Endothelial cell of umbilical vein (primary cell): ENCODE measurements around the gene LGALS3.

Source experiments
- CTCF ChIP-seq, 2 donors: IDR thresholded peaks; 1 replicate in 1 of 2; 2 replicates in 1 of 2; pipeline ENCODE4 v1.5.1; 2011; ENCODE audit warnings: low read length in 2 of 2, mild to moderate bottlenecking in 2 of 2, moderate library complexity in 2 of 2, control low read depth in 1 of 2, inconsistent platforms in 1 of 2, low read depth in 1 of 2; ENCODE audit not compliant: insufficient read depth in 1 of 2; ENCODE audit errors: extremely low read depth in 1 of 2
- EZH2 ChIP-seq: IDR thresholded peaks from 2 replicates; pipeline ENCODE4 v1.6.1; 2012; ENCODE audit warnings: borderline replicate concordance, low read depth, mild to moderate bottlenecking, moderate library complexity, low read length, inconsistent platforms; ENCODE audit not compliant: severe bottlenecking
- POLR2AphosphoS5 ChIP-seq: IDR thresholded peaks from 2 replicates; pipeline ENCODE4 v1.6.1; 2012; ENCODE audit warnings: low read depth, mild to moderate bottlenecking, control low read depth, low read length, moderate library complexity; ENCODE audit not compliant: insufficient read depth

DNA sequence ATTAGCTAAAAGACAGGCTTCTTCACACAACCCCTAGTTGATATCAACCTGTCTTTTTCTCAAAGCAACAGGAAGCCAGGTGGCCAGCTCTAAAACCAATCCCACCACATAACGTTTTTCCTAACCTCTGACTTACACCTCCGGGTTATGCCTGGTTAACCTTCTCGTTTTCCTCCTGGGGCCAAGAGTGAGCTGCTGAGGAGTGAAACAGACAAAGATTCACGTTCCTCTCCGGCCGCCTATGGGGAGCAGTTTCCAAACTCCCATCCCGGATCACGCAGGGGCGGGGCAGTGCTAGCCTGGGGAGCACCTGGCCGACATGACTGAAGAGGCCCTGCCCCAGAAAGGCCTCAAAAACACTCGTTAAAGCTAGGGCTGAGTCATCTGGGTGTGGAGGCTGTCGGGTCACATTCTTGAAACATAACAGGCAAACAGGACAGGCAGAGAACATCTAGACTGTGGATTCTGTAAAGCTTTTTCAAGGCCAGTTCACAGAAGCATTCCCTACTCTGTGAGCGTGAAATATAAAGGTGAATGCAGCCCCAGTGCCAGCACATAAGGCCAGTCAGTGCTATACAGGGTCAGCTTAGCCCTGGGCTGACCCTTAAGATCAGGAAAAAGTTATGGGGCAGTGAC is 25.9 kb upstream of the LGALS3 start:
- no peak for TF ChIP-seq POLR2AphosphoS5
- no peak for TF ChIP-seq CTCF (IDR thresholded peaks at IDR 0.05; ENCODE audit: extremely low read depth in 1 of 2, insufficient read depth in 1 of 2, low read depth in 1 of 2, low read length in 2 of 2)
- TF ChIP-seq EZH2: no peak
